ENCODE measurements around the gene POGZ. TPM values are rescaled to one million over a fixed set of nuclear protein-coding genes. Genes with fewer than 3 reads are reported as not detected.

Gene POGZ
- total RNA-seq, 1 experiment from 2014 or later, result 44.7 TPM

- Histone ChIP-seq H3K4me3 (ENCODE audit: insufficient read depth, low read depth, low read length) (no peak overlapping the region), H3K27me3 (ENCODE audit: control insufficient read depth, insufficient read depth, low read length) (no peaks in the 10 kb centered on the region), H3K36me3 (replicated peaks; ENCODE audit: control insufficient read depth, insufficient read depth, low read length) (no peaks in the 10 kb centered on the region)
- DNase-seq, result no peak
Observed at GRCh38 chr1:151486557-151486956, 27.3 kb upstream of the POGZ start.

DNA sequence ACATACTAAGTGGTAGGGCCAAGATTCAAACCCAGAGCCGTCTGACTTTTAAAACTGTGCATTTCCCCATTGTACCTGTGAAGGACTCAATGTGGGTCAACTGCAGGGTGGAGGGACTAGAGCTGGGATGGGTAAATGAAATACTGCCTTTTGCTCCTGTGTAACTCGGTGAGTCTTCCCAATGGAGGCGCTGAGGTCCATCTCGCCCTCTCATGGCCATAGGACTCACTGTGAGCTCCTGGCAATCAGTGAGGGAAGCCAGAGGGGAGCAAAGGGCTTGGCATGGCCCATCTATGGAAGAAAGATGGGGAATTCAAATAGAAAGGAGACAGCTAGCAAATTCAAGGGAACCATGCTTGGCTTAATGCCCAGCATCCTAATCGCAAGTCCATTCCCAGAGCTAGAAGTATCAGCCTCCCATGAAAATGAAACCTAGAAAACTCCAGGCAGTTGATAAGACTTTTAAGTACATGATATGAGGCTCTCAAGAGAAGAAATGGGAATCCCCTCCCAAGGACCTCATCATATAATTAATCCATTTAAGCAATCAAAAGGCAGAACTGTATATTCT, 26.5 kb upstream of the POGZ start:
- Histone ChIP-seq H3K36me3 (replicated peaks; ENCODE audit: control insufficient read depth, insufficient read depth, low read length) (no peaks in the 10 kb centered on the region), H3K27me3 (ENCODE audit: control insufficient read depth, insufficient read depth, low read length) (no peaks in the 10 kb centered on the region), H3K4me3 (ENCODE audit: insufficient read depth, low read depth, low read length) (no peak overlapping the region)
- peak; percentile 67 for DNase-seq

- Histone ChIP-seq H3K27me3 (ENCODE audit: control insufficient read depth, insufficient read depth, low read length) (no peaks in the 10 kb centered on the region), H3K4me3 (ENCODE audit: insufficient read depth, low read depth, low read length) (no peak overlapping the region), H3K36me3 (replicated peaks; ENCODE audit: control insufficient read depth, insufficient read depth, low read length) (no peaks in the 10 kb centered on the region)
- no peak for DNase-seq
Observed at GRCh38 chr1:151482017-151482416, 22.7 kb upstream of the POGZ start.

- no peak for DNase-seq
- no peaks in the 10 kb centered on the region; the same call in 1 of the 2 replicates for H3K27me3 ChIP-seq (ENCODE audit: control insufficient read depth, insufficient read depth, low read length)
- H3K4me3 ChIP-seq (ENCODE audit: insufficient read depth, low read depth, low read length), result no peak overlapping the region
Observed at GRCh38 chr1:151479462-151479861, 20.2 kb upstream of the POGZ start.

GRCh38 chr1:151478923-151479322, 19.6 kb upstream of the POGZ start:
- no peak overlapping the region for H3K4me3 ChIP-seq (ENCODE audit: insufficient read depth, low read depth, low read length)
- no peaks in the 10 kb centered on the region; the same call in 1 of the 2 replicates for H3K27me3 ChIP-seq (ENCODE audit: control insufficient read depth, insufficient read depth, low read length)
- H3K36me3 ChIP-seq (replicated peaks; ENCODE audit: control insufficient read depth, insufficient read depth, low read length), result no peaks in the 10 kb centered on the region
- DNase-seq, result no peak

More at GRCh38 chr1:151479462-151479861, 20.2 kb upstream of the POGZ start:
- H3K36me3 ChIP-seq (replicated peaks; ENCODE audit: control insufficient read depth, insufficient read depth, low read length), result no peaks in the 10 kb centered on the region

GRCh38 chr1:151478140-151478812, 19.0 kb upstream of the POGZ start:
- no peak overlapping the region for H3K4me3 ChIP-seq (ENCODE audit: insufficient read depth, low read depth, low read length)
- H3K27me3 ChIP-seq (ENCODE audit: control insufficient read depth, insufficient read depth, low read length), result no peaks in the 10 kb centered on the region; the same call in 1 of the 2 replicates
- no peak for DNase-seq
- H3K36me3 ChIP-seq (replicated peaks; ENCODE audit: control insufficient read depth, insufficient read depth, low read length), result no peaks in the 10 kb centered on the region

GRCh38 chr1:151477066-151477465, 17.8 kb upstream of the POGZ start:
- no peak overlapping the region for H3K4me3 ChIP-seq (ENCODE audit: insufficient read depth, low read depth, low read length)
- no peaks in the 10 kb centered on the region; the same call in 1 of the 2 replicates for H3K27me3 ChIP-seq (ENCODE audit: control insufficient read depth, insufficient read depth, low read length)
- DNase-seq, result no peak
- no peaks in the 10 kb centered on the region for H3K36me3 ChIP-seq (replicated peaks; ENCODE audit: control insufficient read depth, insufficient read depth, low read length)

DNA sequence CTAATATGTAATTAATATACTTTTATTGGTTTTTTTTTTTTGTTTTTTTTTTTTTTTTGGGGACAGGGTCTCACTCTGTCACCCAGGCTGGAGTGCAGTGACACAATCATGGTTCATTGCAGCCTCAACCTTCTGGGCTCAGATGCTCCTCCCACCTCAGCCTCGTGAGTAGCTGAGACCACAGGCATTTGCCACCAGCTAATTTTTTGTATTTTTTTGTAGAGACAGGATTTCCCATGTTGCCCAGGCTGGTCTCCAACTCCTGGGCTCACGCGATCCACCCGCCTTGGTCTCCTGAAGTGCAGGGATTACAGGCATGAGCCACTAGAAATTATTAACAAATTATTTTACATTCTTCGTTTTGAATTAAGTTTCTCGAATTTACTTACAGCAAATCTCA, 16.8 kb upstream of the POGZ start:
- no peaks in the 10 kb centered on the region; the same call in 1 of the 2 replicates for H3K27me3 ChIP-seq (ENCODE audit: control insufficient read depth, insufficient read depth, low read length)
- no peak overlapping the region for H3K4me3 ChIP-seq (ENCODE audit: insufficient read depth, low read depth, low read length)
- DNase-seq, result no peak
- no peaks in the 10 kb centered on the region for H3K36me3 ChIP-seq (replicated peaks; ENCODE audit: control insufficient read depth, insufficient read depth, low read length)

- DNase-seq, result no peak
- H3K4me3 ChIP-seq (ENCODE audit: insufficient read depth, low read depth, low read length), result no peak overlapping the region
Observed at GRCh38 chr1:151475175-151475574, 15.9 kb upstream of the POGZ start.

DNA sequence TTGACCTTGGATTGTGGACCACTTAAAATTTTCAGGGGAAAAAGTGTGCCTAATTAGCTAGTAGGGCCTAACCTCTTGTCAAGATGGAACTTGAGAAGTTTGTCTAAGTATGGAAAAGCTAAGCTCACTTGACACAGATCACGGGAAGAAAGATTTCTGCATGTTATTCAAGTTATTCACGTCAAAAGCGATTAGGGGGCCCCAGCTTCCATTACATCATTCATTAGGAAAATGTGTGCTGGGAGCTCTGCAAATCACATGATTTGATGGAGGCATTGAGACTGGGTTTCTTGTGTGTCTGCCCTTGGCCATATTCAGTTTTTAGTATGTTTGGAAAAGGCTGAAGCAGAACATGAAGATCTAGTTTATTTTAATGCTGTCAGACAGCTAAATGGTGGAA, 15.5 kb upstream of the POGZ start:
- H3K36me3 ChIP-seq (replicated peaks; ENCODE audit: control insufficient read depth, insufficient read depth, low read length), result no peaks in the 10 kb centered on the region
- DNase-seq, result peak; percentile 27
- no peak overlapping the region for H3K4me3 ChIP-seq (ENCODE audit: insufficient read depth, low read depth, low read length)
- H3K27me3 ChIP-seq (ENCODE audit: control insufficient read depth, insufficient read depth, low read length), result no peaks in the 10 kb centered on the region; the same call in 1 of the 2 replicates

More at GRCh38 chr1:151475175-151475574, 15.9 kb upstream of the POGZ start:
- Histone ChIP-seq H3K27me3 (ENCODE audit: control insufficient read depth, insufficient read depth, low read length) (no peaks in the 10 kb centered on the region; the same call in 1 of the 2 replicates), H3K36me3 (replicated peaks; ENCODE audit: control insufficient read depth, insufficient read depth, low read length) (no peaks in the 10 kb centered on the region)

GRCh38 chr1:151472856-151473731, 13.8 kb upstream of the POGZ start:
- Histone ChIP-seq H3K36me3 (replicated peaks; ENCODE audit: control insufficient read depth, insufficient read depth, low read length) (no peaks in the 10 kb centered on the region), H3K4me3 (ENCODE audit: insufficient read depth, low read depth, low read length) (peak overlapping the region; percentile 63), H3K27me3 (ENCODE audit: control insufficient read depth, insufficient read depth, low read length) (no peaks in the 10 kb centered on the region; the same call in 1 of the 2 replicates)
- peak; percentile 84 for DNase-seq

GRCh38 chr1:151465026-151465425, 5.7 kb upstream of the POGZ start:
- Histone ChIP-seq H3K36me3 (replicated peaks; ENCODE audit: control insufficient read depth, insufficient read depth, low read length) (no peaks in the 10 kb centered on the region), H3K27me3 (ENCODE audit: control insufficient read depth, insufficient read depth, low read length) (peaks cover 2% of the 10 kb centered on the region; the same call in 1 of the 2 replicates)
- DNase-seq, result no peak

GRCh38 chr1:151461694-151462093, 2.4 kb upstream of the POGZ start:
- Histone ChIP-seq H3K27me3 (ENCODE audit: control insufficient read depth, insufficient read depth, low read length) (peaks cover 2% of the 10 kb centered on the region; the same call in 1 of the 2 replicates), H3K36me3 (replicated peaks; ENCODE audit: control insufficient read depth, insufficient read depth, low read length) (no peaks in the 10 kb centered on the region), H3K4me3 (ENCODE audit: insufficient read depth, low read depth, low read length) (no peak overlapping the region)
- no peak for DNase-seq

More at GRCh38 chr1:151465026-151465425, 5.7 kb upstream of the POGZ start:
- no peak overlapping the region for H3K4me3 ChIP-seq (ENCODE audit: insufficient read depth, low read depth, low read length)

- DNase-seq, result peak; percentile 93
- H3K4me3 ChIP-seq (ENCODE audit: insufficient read depth, low read depth, low read length), result peak overlapping the region; percentile 73
- H3K36me3 ChIP-seq (replicated peaks; ENCODE audit: control insufficient read depth, insufficient read depth, low read length), result no peaks in the 10 kb centered on the region
- peaks cover 2% of the 10 kb centered on the region; the same call in 1 of the 2 replicates for H3K27me3 ChIP-seq (ENCODE audit: control insufficient read depth, insufficient read depth, low read length)
Observed at GRCh38 chr1:151458802-151459330, 428 bp downstream of the POGZ start.
